Fibroblast of lung (primary cell): ENCODE data around the gene MMP11.

Experiments used
- CTCF ChIP-seq, 2 donors: IDR thresholded peaks in 1 of 2; conservative IDR thresholded peaks in 1 of 2; 1 replicate in 1 of 2; 2 replicates in 1 of 2; pipeline ENCODE4 v1.5.1; 2011 to 2012; ENCODE audit warnings: low read length in 2 of 2, control low read depth in 1 of 2, inconsistent platforms in 1 of 2, low read depth in 1 of 2, mild to moderate bottlenecking in 1 of 2
- EZH2 ChIP-seq: IDR thresholded peaks from 2 replicates; pipeline ENCODE4 v1.5.1; 2012; ENCODE audit warnings: low read length, control low read depth, mild to moderate bottlenecking; ENCODE audit errors: missing control alignments

- TF ChIP-seq CTCF (conservative IDR thresholded peaks at IDR 0.05 in 1 of 2, IDR thresholded peaks at IDR 0.05 in 1 of 2; ENCODE audit: low read depth in 1 of 2, low read length in 2 of 2) (no peak), EZH2 (no peak)
These were observed 14.3 kb downstream of the MMP11 start, which contains the start of gene SMARCB1 for GRCh38 chr22:23786752-23787599.
